GM20000 (cell line): ENCODE results near the gene RAB28.
"Not testable (repeated sequence)": the region's sequence is repeated elsewhere in the genome, so short reads cannot be mapped to it uniquely, and the experiment has no call there.

Source experiments
- DNase-seq: peaks from one replicate; pipeline ENCODE4 v3.0.0; 2012; ENCODE audit warnings: low spot score
- CTCF ChIP-seq: IDR thresholded peaks from 2 replicates; pipeline ENCODE4 v1.5.1; 2012; ENCODE audit warnings: mild to moderate bottlenecking, control low read depth; ENCODE audit errors: extremely low read depth, missing control alignments

Gene RAB28

GRCh38 chr4:13427599-13428325, 56.4 kb downstream of the RAB28 start:
- no peak for DNase-seq
- no peak for TF ChIP-seq CTCF

DNA sequence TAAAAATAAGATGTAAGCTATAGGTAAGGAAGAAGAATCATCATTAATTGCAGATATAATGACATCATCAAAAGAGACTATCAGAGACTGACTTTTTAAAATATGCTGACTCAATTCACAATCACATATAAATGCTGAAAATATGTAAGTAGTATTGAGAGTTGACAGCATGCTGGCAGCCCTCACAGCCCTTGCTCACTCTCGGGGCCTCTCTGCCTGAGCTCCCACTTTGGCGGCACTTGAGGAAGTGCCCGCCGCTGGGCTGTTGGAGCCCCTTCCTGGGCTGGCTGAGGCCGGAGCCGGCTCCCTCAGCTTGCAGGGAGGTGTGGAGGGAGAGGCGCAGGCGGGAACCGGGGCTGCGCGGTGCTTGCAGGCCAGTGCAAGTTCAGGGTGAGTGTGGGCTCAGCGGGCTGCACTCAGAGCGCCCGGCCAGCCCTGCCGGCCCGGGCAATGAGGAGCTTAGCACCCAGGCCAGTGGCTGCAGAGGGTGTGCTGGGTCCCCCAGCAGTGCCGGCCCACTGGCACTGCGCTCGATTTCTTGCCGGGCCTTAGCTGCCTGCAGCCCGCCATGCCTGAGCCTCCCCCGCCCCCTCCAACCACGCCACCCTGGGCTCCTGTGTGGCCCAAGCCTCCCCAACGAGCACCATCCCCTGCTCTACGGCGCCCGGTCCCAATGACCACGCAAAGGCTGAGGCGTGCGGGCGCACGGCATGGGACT, 68.9 kb downstream of the RAB28 start:
- TF ChIP-seq CTCF, result no peak
- no peak for DNase-seq

- TF ChIP-seq CTCF, result no peak
- DNase-seq, result no peak
Measured at GRCh38 chr4:13413729-13414437, 70.3 kb downstream of the RAB28 start.

DNA sequence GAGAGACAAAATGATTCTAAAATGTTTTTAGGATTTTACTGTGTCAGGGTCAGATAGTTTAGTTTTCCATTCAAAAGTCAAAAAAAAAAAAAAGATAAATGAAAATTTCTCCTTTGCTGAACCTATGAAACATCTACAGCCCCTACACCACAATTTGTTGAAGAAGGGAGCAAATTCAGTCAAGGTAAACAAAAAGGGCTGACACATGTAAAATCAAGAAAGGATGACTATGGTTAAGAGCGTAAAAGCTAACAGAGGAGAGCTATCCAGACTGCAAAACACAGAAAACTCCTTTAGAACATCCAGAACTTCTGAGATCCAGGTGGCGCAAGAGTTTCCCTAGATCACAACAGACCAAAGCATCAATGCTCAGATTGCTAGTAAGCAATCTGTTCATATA, 72.2 kb downstream of the RAB28 start:
- TF ChIP-seq CTCF, result no peak
- no peak for DNase-seq

DNA sequence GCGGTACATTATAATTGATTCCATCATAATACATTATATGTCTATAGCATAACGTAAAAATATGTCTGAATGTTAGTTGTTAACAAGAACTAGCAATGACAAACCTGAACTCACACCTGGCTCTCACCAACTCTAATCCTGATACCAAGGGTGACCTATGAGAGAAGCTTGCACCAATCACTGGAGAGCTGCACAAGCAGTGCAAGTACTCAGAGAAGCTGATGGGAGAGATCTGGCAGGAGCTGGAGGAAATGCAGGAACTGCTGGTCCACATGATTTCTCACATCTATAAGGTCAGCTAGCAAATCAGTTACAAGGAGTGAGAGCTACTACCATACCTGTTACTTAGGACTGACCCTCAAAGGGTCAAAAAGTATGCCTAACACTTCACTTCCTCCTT, 74.8 kb downstream of the RAB28 start:
- no peak for TF ChIP-seq CTCF
- DNase-seq, result no peak

GRCh38 chr4:13406156-13406555, 78.0 kb downstream of the RAB28 start:
- not testable (repeated sequence) for DNase-seq

GRCh38 chr4:13403833-13404232, 80.3 kb downstream of the RAB28 start:
- no peak for DNase-seq
- no peak for TF ChIP-seq CTCF

DNA sequence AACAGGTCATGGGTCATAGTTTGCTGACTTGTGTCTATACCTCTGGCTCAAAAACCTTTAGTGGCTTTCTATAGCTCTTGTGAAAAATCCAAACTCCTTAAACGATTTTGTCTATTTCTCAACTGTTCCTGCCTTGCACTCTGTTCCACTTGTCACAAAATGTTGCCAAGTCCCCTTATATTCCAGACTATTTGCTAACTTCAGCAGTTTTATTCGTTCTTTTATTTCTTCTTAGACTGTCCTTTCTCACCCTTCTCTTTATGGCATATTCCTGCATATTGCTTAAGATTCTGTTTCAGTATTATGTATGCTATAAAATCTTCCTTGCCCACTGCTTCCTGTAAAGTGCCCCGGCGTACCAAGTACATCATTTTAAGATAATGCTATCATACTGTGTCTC, 80.8 kb downstream of the RAB28 start:
- no peak for DNase-seq
- TF ChIP-seq CTCF, result no peak
